Measurements from ENCODE around the gene RANBP3L.

GRCh38 chr5:36236801-36237200 is 64.9 kb downstream of the RANBP3L start:
- TF ChIP-seq MXI1 (IDR thresholded peaks at IDR 0.05; ENCODE audit: low read depth, low read length) (no peak), GABPA (IDR thresholded peaks at IDR 0.05; ENCODE audit: low read depth) (no peak), NFYB (IDR thresholded peaks at IDR 0.05; ENCODE audit: insufficient read depth, low read depth, low read length) (no peak), CTCF (IDR thresholded peaks at IDR 0.05 in 2 of 3, conservative IDR thresholded peaks at IDR 0.05 in 1 of 3; ENCODE audit: control insufficient read depth in 2 of 3, extremely low read depth in 1 of 3, insufficient read depth in 1 of 3, low read depth in 3 of 3, low read length in 3 of 3) (no peak)
